K562 (cell line): ENCODE results near the gene MED29. TPM values are rescaled to one million over a fixed set of nuclear protein-coding genes. Genes with fewer than 3 reads are reported as not detected.

Experiments
- CREBBP ChIP-seq: IDR thresholded peaks from one replicate; pipeline ENCODE4 v1.6.1; 2012; ENCODE audit warnings: low read depth, mild to moderate bottlenecking, control low read depth, inconsistent platforms, low read length
- E2F8 ChIP-seq: fragments of 450-650 bp; IDR thresholded peaks from 2 replicates; pipeline ENCODE4 v1.7.1; 2018; ENCODE audit warnings: mild to moderate bottlenecking, low read depth; ENCODE audit not compliant: partially characterized antibody
- FOXK1 ChIP-seq: sonication (generic); formaldehyde crosslinking; IDR thresholded peaks from 2 replicates; pipeline ENCODE4 v1.8.0; 2022; ENCODE audit warnings: missing genetic modification reagents, mild to moderate bottlenecking, borderline replicate concordance
- FUS ChIP-seq: fragments of 200-400 bp; formaldehyde crosslinking; optimal IDR thresholded peaks from 2 replicates; pipeline ENCODE3; 2017; ENCODE audit warnings: low read depth, low read length
- HDAC2 ChIP-seq: fragments of 450-650 bp; IDR thresholded peaks from 2 replicates; pipeline ENCODE4 v1.6.1; 2016; ENCODE audit warnings: mild to moderate bottlenecking
- HMGXB4 ChIP-seq: sonication (generic); formaldehyde crosslinking; IDR thresholded peaks from 2 replicates; pipeline ENCODE4 v1.8.1; 2023; ENCODE audit warnings: mild to moderate bottlenecking, missing genetic modification reagents
- KAT2B ChIP-seq: IDR thresholded peaks from one replicate; pipeline ENCODE4 v1.6.1; 2012; ENCODE audit warnings: low read depth, mild to moderate bottlenecking, control low read depth, inconsistent platforms, low read length, moderate library complexity
- MNT ChIP-seq, 2 experiments: fragments of 450-650 bp; conservative IDR thresholded peaks; 2 replicates each; pipeline ENCODE4 v1.6.1; 2017; ENCODE audit warnings: mild to moderate bottlenecking in 2 of 2, moderate library complexity in 2 of 2
- NEUROD1 ChIP-seq: fragments of 150-350 bp; IDR thresholded peaks from 2 replicates; pipeline ENCODE4 v1.6.1; 2014; ENCODE audit warnings: borderline replicate concordance, low read length, low read depth; ENCODE audit not compliant: partially characterized antibody
- RBM17 ChIP-seq: fragments of 200-400 bp; formaldehyde crosslinking; IDR thresholded peaks from 2 replicates; pipeline ENCODE4 v1.6.1; 2017; ENCODE audit warnings: low read depth, mild to moderate bottlenecking, low read length, borderline replicate concordance
- USF2 ChIP-seq: sonication (generic); formaldehyde crosslinking; IDR thresholded peaks from 2 replicates; pipeline ENCODE4 v1.5.0; 2020; ENCODE audit warnings: missing genetic modification reagents
- ZBTB7A ChIP-seq: IDR thresholded peaks from 2 replicates; pipeline ENCODE4 v1.6.1; 2011; ENCODE audit warnings: low read depth, mild to moderate bottlenecking, low read length, moderate library complexity, borderline replicate concordance; ENCODE audit not compliant: control insufficient read depth
- ZBTB9 ChIP-seq: fragments of 450-650 bp; formaldehyde crosslinking; IDR thresholded peaks from 2 replicates; pipeline ENCODE4 v1.4.0; 2020; ENCODE audit warnings: mild to moderate bottlenecking, moderate library complexity
- ZNF3 ChIP-seq: fragments of 250-450 bp; sonication (Bioruptor Pico); IDR thresholded peaks from 2 replicates; pipeline ENCODE4 v1.5.0; 2021; ENCODE audit warnings: mild to moderate bottlenecking, moderate library complexity
- ZNF431 ChIP-seq: sonication (generic); formaldehyde crosslinking; IDR thresholded peaks from 2 replicates; pipeline ENCODE4 v1.8.0; 2022; ENCODE audit warnings: mild to moderate bottlenecking, missing genetic modification reagents
- polyA plus RNA-seq, 8 experiments: library from polyadenylated mRNA; depleted of rRNA in 4 of 8; stranded (reverse) in 5 of 8; unstranded in 3 of 8; fragments of >200 nt; fragmentation: Nextera tagmentation in 2 of 8; fragmentation: Illumina TruSeq in 1 of 8; extraction: Ambion mirVana in 2 of 8; extraction: Trizol in 1 of 8; gene quantifications; 2 replicates each; pipeline versions ENCODE4 v1.2.1 to v1.2.3, GENCODE V29; 2011 to 2014; ENCODE audit warnings: inconsistent platforms in 1 of 8, missing spikeins in 1 of 8
- total RNA-seq, 7 experiments: library from RNA; depleted of rRNA in 6 of 7; stranded (reverse); fragments of >200 nt in 6 of 7; fragmentation: Illumina TruSeq in 2 of 7; extraction: Trizol in 2 of 7; gene quantifications; 2 replicates each; pipeline versions ENCODE4 v1.2.1 to v1.2.3, GENCODE V29; 2011 to 2021; ENCODE audit warnings: low replicate concordance in 1 of 7

The MED29 gene
- total and polyA plus RNA-seq, 9 of the 15 experiments (the other 6 are each of a cell fraction or from before 2014, with no cell fraction given), result 1.8 to 22.6 (median 12.4) TPM

GRCh38 chr19:39413911-39414608 is 22.9 kb downstream of the MED29 start (continued):
- TF ChIP-seq E2F8 (no peak), ZBTB7A (0 out of 2 replicates have a peak, but pooled peaks have one; percentile 50), MNT (conservative IDR thresholded peaks at IDR 0.05) (no peak), KAT2B (no peak), ZNF431 (CRISPR knock-in tag) (no peak), ZNF3 (CRISPR knock-in tag) (peak; percentile 71), HDAC2 (peak; percentile 34; the same call in 1 of the 2 replicates), FOXK1 (CRISPR knock-in tag) (no peak), NEUROD1 (no peak), RBM17 (no peak), USF2 (CRISPR knock-in tag) (no peak), FUS (no peak), HMGXB4 (CRISPR knock-in tag) (no peak), ZBTB9 (CRISPR knock-in tag) (no peak), CREBBP (no peak)
